ENCODE measurements around the gene RHOV. TPM values are rescaled to one million over a fixed set of nuclear protein-coding genes. Genes with fewer than 3 reads are reported as not detected.

The RHOV gene
- total RNA-seq, 1 donor from 2014 or later, result not detected

DNA sequence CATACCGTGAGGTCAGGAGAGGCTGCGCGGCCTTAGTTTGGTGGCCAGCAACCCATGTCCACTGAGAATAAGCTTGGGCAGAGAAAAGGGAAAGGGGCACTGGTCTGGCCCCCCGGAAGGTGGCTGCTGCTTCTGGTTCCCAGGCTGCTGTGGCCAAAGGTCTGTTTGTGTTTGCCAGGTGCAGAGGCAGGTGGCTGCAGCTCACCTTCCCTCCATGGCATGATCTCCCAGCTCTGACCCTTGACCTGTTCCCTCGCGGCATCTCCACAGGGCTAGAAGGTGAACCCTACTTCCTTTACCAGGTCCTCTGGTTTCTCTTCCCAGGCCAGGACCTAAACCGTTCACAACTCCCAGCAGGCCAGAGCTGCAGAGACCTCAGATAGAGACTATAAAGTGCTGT is 34.1 kb upstream of the RHOV start:
- no peaks in the 10 kb centered on the region for H3K27me3 ChIP-seq
- DNase-seq (no peak), ATAC-seq (no peak)
- TF ChIP-seq, protein P1, sequence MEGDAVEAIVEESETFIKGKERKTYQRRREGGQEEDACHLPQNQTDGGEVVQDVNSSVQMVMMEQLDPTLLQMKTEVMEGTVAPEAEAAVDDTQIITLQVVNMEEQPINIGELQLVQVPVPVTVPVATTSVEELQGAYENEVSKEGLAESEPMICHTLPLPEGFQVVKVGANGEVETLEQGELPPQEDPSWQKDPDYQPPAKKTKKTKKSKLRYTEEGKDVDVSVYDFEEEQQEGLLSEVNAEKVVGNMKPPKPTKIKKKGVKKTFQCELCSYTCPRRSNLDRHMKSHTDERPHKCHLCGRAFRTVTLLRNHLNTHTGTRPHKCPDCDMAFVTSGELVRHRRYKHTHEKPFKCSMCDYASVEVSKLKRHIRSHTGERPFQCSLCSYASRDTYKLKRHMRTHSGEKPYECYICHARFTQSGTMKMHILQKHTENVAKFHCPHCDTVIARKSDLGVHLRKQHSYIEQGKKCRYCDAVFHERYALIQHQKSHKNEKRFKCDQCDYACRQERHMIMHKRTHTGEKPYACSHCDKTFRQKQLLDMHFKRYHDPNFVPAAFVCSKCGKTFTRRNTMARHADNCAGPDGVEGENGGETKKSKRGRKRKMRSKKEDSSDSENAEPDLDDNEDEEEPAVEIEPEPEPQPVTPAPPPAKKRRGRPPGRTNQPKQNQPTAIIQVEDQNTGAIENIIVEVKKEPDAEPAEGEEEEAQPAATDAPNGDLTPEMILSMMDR (IDR thresholded peaks at IDR 0.05), result no peak
- peaks cover 9% of the 10 kb centered on the region for H3K36me3 ChIP-seq
- no peaks in the 10 kb centered on the region for H3K9me3 ChIP-seq
- intact Hi-C loops (cut with DNase I), result loop anchor here (10.0 kb wide), 1 partner anchor 267 kb away; no protein-coding TSS in a partner anchor
- peaks cover 49% of the 10 kb centered on the region for H3K4me1 ChIP-seq
- no peak overlapping the region for H3K4me3 ChIP-seq
- peak overlapping the region; percentile 80 for H3K27ac ChIP-seq

DNA sequence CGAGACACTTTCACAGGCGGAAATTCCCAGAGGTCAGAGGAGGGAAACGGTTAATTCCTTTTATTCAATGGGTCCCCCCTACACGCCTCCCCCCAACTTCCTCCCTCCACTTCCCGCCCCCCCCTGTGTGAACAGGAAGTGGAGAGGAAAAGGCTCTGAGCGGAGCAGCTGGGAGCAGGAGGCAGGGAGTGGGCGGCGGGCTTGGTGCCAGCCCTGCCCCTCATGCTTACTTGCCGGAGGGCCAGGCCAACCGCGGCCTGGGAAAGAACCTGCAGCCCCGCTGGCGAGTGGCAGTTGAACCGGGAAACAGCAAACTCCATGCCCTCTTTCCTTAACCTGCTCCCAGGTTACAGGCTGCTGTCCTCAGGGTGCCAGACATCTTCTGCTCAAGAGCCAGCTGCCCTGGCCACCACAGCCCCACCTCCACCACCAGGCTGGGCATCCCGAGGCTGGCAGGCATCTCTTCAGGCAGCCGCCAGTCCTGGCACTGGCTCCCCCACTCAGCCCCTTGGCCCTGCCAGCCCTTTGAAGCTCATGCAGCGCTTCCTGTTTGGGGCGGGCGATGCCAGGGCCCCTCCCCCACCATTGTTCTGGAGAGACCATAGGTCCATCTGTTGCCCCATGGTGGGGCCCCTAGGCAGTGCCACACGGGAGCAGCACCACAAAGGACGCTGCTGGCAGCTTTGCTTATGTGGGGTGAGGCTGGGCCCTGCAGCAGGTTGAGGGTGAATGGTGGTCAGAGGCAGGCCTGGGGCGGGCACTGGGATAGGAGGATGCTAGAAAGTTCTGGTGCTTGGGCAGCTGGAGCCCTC is 33.2 kb upstream of the RHOV start:
- Histone ChIP-seq H3K27ac (peak overlapping the region; percentile 80), H3K4me1 (peaks cover 49% of the 10 kb centered on the region), H3K4me3 (peak overlapping the region; percentile 47), H3K9me3 (no peaks in the 10 kb centered on the region), H3K27me3 (no peaks in the 10 kb centered on the region), H3K36me3 (peaks cover 17% of the 10 kb centered on the region)
- peak; percentile 83 for DNase-seq
- peak; percentile 2 for ATAC-seq
- TF ChIP-seq, protein P1 (IDR thresholded peaks at IDR 0.05), result no peak
- intact Hi-C loops (cut with DNase I), result loop anchor here (10.0 kb wide), 1 partner anchor 268 kb away; no protein-coding TSS in a partner anchor

DNA sequence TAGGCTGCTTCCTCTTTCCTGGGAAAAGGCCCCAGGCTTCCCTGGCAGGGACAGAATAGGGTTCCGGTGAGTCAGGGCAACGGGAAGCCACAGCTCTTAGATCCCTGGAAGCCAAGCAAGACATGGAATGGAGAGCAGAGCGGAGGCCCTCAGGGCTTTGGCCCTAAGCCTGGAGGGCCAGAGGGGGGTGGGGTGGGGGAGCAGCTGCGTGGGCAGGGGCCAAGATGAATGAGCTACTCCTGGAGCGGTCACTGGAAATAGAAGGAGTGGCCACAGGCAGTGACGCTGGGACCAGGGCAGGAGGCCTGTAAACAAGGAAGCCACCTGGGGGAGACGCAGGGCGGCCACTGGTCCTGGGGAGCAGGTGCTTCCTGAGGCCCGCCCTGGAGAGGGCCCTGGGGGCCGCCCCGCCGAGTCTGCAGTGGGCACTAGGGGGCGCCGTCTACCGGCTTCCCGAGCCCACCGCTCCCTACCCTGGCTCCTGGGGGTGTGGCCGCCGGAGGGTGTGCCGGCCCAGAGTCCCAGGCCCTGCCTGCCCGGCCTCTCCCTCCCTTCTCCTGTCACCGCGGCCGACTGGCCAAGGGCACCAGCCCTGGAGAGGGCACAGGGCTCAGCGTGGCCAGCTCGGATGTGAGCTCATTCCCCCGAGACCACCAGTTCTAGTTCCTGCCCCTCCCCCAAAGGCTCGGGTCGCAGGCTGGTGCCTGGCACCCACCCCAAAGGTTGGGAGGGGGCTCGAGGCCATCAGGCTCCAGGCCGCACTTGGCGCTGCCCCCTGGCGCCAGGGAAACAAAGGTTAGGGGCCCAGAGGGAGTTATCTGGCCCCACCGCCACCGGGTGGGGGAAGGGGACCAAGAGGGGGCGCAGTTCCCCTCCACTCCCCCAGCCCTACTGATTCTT is 32.3 kb upstream of the RHOV start:
- intact Hi-C loops (cut with DNase I), result loop anchor here (10.0 kb wide), 1 partner anchor 268 kb away; no protein-coding TSS in a partner anchor
- peak; percentile 88 for ATAC-seq
- H3K36me3 ChIP-seq, result peaks cover 23% of the 10 kb centered on the region
- H3K4me1 ChIP-seq, result peaks cover 49% of the 10 kb centered on the region
- H3K27ac ChIP-seq, result peak overlapping the region; percentile 80
- H3K9me3 ChIP-seq, result no peaks in the 10 kb centered on the region
- no peaks in the 10 kb centered on the region for H3K27me3 ChIP-seq
- TF ChIP-seq, protein P1 (IDR thresholded peaks at IDR 0.05), result peak; percentile 85
- DNase-seq, result peak; percentile 95
- H3K4me3 ChIP-seq, result peak overlapping the region; percentile 47

DNA sequence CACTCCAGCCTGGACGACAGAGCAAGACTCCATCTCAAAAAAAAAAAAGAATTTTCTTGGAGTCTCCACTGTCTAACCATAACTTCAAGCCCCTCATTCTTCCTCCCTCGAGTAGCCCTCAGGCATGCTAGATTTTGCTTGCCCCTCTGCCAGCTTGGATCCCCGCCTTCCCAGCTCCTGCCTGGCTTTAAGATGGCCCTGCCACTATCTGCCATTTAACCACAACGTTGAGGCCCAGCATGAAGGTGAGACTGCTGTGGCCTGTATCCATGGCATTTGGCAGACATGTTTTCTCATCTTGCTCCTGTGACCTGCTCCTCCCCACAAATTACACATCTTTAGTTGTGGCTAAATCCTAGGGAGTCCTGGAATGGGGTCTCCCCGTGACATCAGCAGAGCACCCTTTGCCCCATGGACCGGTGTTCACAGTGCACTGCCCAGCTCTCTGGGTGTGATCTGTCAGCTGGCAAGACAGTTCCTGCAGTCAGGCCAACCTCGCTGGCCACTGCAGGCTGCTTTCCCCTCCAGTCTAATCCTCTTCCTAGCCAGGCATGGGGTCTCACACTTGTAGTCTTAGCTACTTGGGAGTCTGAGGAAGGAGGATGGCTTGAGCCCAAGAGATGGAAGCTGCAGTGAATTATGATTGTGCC is 30.6 kb upstream of the RHOV start:
- peak; percentile 51 for DNase-seq
- Histone ChIP-seq H3K36me3 (peaks cover 40% of the 10 kb centered on the region), H3K27me3 (no peaks in the 10 kb centered on the region), H3K4me1 (peaks cover 42% of the 10 kb centered on the region), H3K27ac (peak overlapping the region; percentile 80), H3K4me3 (no peak overlapping the region), H3K9me3 (no peaks in the 10 kb centered on the region)
- intact Hi-C loops (cut with DNase I), result loop anchor here (5.0 to 10.0 kb wide), 2 partner anchors 118 to 270 kb away; no protein-coding TSS in a partner anchor
- ATAC-seq, result no peak
- TF ChIP-seq, protein P1 (IDR thresholded peaks at IDR 0.05), result no peak

Data from upper lobe of right lung (tissue), 1 donor.